GM19468 (cell line): ENCODE data around the gene STAG3.

ENCODE experiments used
- ATAC-seq: cut with Tn5 transposase; IDR thresholded peaks from one replicate; pipeline ENCODE4 v1.9.1; 2021; ENCODE audit warnings: mild to moderate bottlenecking, moderate library complexity, moderate number of reproducible peaks; ENCODE audit not compliant: unreplicated experiment; ENCODE audit errors: extremely low read depth

Gene STAG3

GRCh38 chr7:100153708-100154535 lies 23.8 kb upstream of the STAG3 start:
- ATAC-seq = no peak

GRCh38 chr7:100154651-100155491 lies 22.8 kb upstream of the STAG3 start:
- no peak for ATAC-seq

- ATAC-seq = no peak
Observed at GRCh38 chr7:100155553-100156317, 22.0 kb upstream of the STAG3 start.

- ATAC-seq = no peak
Observed at GRCh38 chr7:100156331-100157068, 21.2 kb upstream of the STAG3 start.

- no peak for ATAC-seq
Observed at GRCh38 chr7:100157069-100157333, 20.7 kb upstream of the STAG3 start.

GRCh38 chr7:100157334-100158228 lies 20.1 kb upstream of the STAG3 start:
- no peak for ATAC-seq

GRCh38 chr7:100158229-100159098 lies 19.3 kb upstream of the STAG3 start, which contains the start of gene TRAPPC14:
Gene TRAPPC14, minus strand, starts transcription at chr7:100158723. Its CDS starts 224 bp downstream, at chr7:100158499.
- peak; percentile 65 for ATAC-seq

GRCh38 chr7:100159099-100159623 lies 18.6 kb upstream of the STAG3 start:
- no peak for ATAC-seq

GRCh38 chr7:100160067-100160466 lies 17.7 kb upstream of the STAG3 start:
- no peak for ATAC-seq

- ATAC-seq = no peak
Observed at GRCh38 chr7:100163006-100163531, 14.6 kb upstream of the STAG3 start.

GRCh38 chr7:100163871-100164270 lies 13.8 kb upstream of the STAG3 start:
- no peak for ATAC-seq

GRCh38 chr7:100166317-100166940 lies 11.3 kb upstream of the STAG3 start:
- ATAC-seq = no peak

GRCh38 chr7:100166970-100167911 lies 10.5 kb upstream of the STAG3 start:
- ATAC-seq = no peak

- ATAC-seq = no peak
Observed at GRCh38 chr7:100167912-100168323, 9.8 kb upstream of the STAG3 start.

GRCh38 chr7:100169147-100169850 lies 8.4 kb upstream of the STAG3 start:
- ATAC-seq = no peak
